Trophoblast cell (in vitro differentiated cells and primary cell): ENCODE data around the gene VRK3.
"Not testable (repeated sequence)": the region's sequence is repeated elsewhere in the genome, so short reads cannot be mapped to it uniquely, and the experiment has no call there.

Source experiments
- DNase-seq, 2 donors: peaks; one replicate each; pipeline ENCODE4 v3.0.0-alpha.2; 2016
- H2AFZ ChIP-seq: 2 replicates; pipeline ENCODE4 v1.6.1; 2013; ENCODE audit warnings: low read length, moderate library complexity, mild to moderate bottlenecking; ENCODE audit not compliant: insufficient read depth, poor library complexity
- H2AK5ac ChIP-seq: 2 replicates; pipeline ENCODE4 v1.6.1; 2013; ENCODE audit warnings: mild to moderate bottlenecking, low read length
- H2BK120ac ChIP-seq: 2 replicates; pipeline ENCODE4 v1.6.1; 2013; ENCODE audit warnings: low read length, mild to moderate bottlenecking, moderate library complexity; ENCODE audit not compliant: insufficient read depth, poor library complexity
- H2BK12ac ChIP-seq: 2 replicates; pipeline ENCODE4 v1.6.1; 2013; ENCODE audit warnings: mild to moderate bottlenecking, low read length, moderate library complexity
- H2BK5ac ChIP-seq: 2 replicates; pipeline ENCODE4 v1.6.1; 2013; ENCODE audit warnings: low read length, low read depth, moderate library complexity, mild to moderate bottlenecking; ENCODE audit not compliant: poor library complexity
- H3K14ac ChIP-seq: 2 replicates; pipeline ENCODE4 v1.6.1; 2013; ENCODE audit warnings: mild to moderate bottlenecking, low read length
- H3K18ac ChIP-seq: 2 replicates; pipeline ENCODE4 v1.6.1; 2013; ENCODE audit warnings: mild to moderate bottlenecking, low read length
- H3K23ac ChIP-seq: 2 replicates; pipeline ENCODE4 v1.6.1; 2013; ENCODE audit warnings: low read length
- H3K27ac ChIP-seq: 2 replicates; pipeline ENCODE4 v1.5.1; 2013; ENCODE audit warnings: low read depth, mild to moderate bottlenecking, inconsistent platforms, low read length, moderate library complexity
- H3K27me3 ChIP-seq: 2 replicates; pipeline ENCODE4 v1.6.1; 2013; ENCODE audit warnings: inconsistent platforms, mild to moderate bottlenecking, low read length, moderate library complexity; ENCODE audit not compliant: insufficient read depth
- H3K36me3 ChIP-seq, 2 experiments: 1 replicate in 1 of 2; 2 replicates in 1 of 2; pipeline ENCODE4 v1.6.1; 2013; ENCODE audit warnings: low read length in 2 of 2, mild to moderate bottlenecking in 2 of 2, moderate library complexity in 1 of 2; ENCODE audit not compliant: insufficient read depth in 2 of 2, control insufficient read depth in 1 of 2
- H3K4ac ChIP-seq: 2 replicates; pipeline ENCODE4 v1.6.1; 2013; ENCODE audit warnings: low read depth, mild to moderate bottlenecking, low read length, moderate library complexity
- H3K4me1 ChIP-seq, 2 experiments: 1 replicate in 1 of 2; 2 replicates in 1 of 2; pipeline ENCODE4 v1.6.1; 2013; ENCODE audit warnings: low read length in 2 of 2, mild to moderate bottlenecking in 2 of 2, moderate library complexity in 1 of 2; ENCODE audit not compliant: insufficient read depth in 2 of 2, control insufficient read depth in 1 of 2
- H3K4me2 ChIP-seq: 2 replicates; pipeline ENCODE4 v1.6.1; 2013; ENCODE audit warnings: inconsistent platforms, mild to moderate bottlenecking, low read length, moderate library complexity
- H3K4me3 ChIP-seq: 2 replicates; pipeline ENCODE4 v1.5.1; 2013; ENCODE audit warnings: mild to moderate bottlenecking, low read depth, low read length, inconsistent platforms
- H3K79me1 ChIP-seq: one replicate; pipeline ENCODE4 v1.6.1; 2013; ENCODE audit warnings: low read length
- H3K79me2 ChIP-seq: 2 replicates; pipeline ENCODE4 v1.6.1; 2013; ENCODE audit warnings: low read length, mild to moderate bottlenecking; ENCODE audit not compliant: control insufficient read depth, insufficient read depth, poor library complexity
- H3K9ac ChIP-seq: 2 replicates; pipeline ENCODE4 v1.6.1; 2013; ENCODE audit warnings: mild to moderate bottlenecking, low read length
- H3K9me3 ChIP-seq: 2 replicates; pipeline ENCODE4 v1.6.1; 2013; ENCODE audit warnings: low read depth, mild to moderate bottlenecking, control low read depth, inconsistent platforms, low read length; ENCODE audit not compliant: insufficient read depth
- H4K12ac ChIP-seq: 2 replicates; pipeline ENCODE4 v1.6.1; 2013; ENCODE audit warnings: low read depth, mild to moderate bottlenecking, low read length, moderate library complexity
- H4K8ac ChIP-seq: 2 replicates; pipeline ENCODE4 v1.6.1; 2013; ENCODE audit warnings: low read depth, mild to moderate bottlenecking, low read length, moderate library complexity
- H4K91ac ChIP-seq: one replicate; pipeline ENCODE4 v1.6.1; 2013; ENCODE audit warnings: low read depth, mild to moderate bottlenecking, low read length, moderate library complexity
- WGBS: extraction: QIAGEN DNeasy Blood & Tissue Kit; methylation state at CpG from one replicate; pipeline ENCODE4 v1.1.7; 2013; ENCODE audit warnings: missing lambda C conversion rate; ENCODE audit not compliant: insufficient read length, insufficient coverage; ENCODE audit errors: extremely low coverage; 5-methylcytosine and 5-hydroxymethylcytosine counted together

Gene VRK3

GRCh38 chr19:49949742-49950589 lies 75.2 kb downstream of the VRK3 start:
- H2AFZ ChIP-seq: no peak overlapping the region
- H3K23ac ChIP-seq: no peak overlapping the region
- H4K91ac ChIP-seq: no peak overlapping the region
- H3K14ac ChIP-seq: no peak overlapping the region
- H2AK5ac ChIP-seq: no peak overlapping the region
- no peak overlapping the region for H3K9ac ChIP-seq
- WGBS: no CpG with 5 or more reads among the region's 11 CpGs
- H3K18ac ChIP-seq: no peak overlapping the region
- no peak overlapping the region for H2BK12ac ChIP-seq
- H4K12ac ChIP-seq: no peak overlapping the region
- no peak overlapping the region for H2BK120ac ChIP-seq
- H3K4me1 ChIP-seq: no peaks in the 10 kb centered on the region
- H3K27me3 ChIP-seq: no peaks in the 10 kb centered on the region
- H3K79me2 ChIP-seq: no peaks in the 10 kb centered on the region
- H3K36me3 ChIP-seq: no peaks in the 10 kb centered on the region
- no peak overlapping the region for H3K4me2 ChIP-seq
- H3K27ac ChIP-seq: no peak overlapping the region
- no peaks in the 10 kb centered on the region for H3K9me3 ChIP-seq
- no peak overlapping the region for H4K8ac ChIP-seq
- H3K79me1 ChIP-seq: no peaks in the 10 kb centered on the region
- no peak overlapping the region for H2BK5ac ChIP-seq
- no peak for DNase-seq
- H3K4me3 ChIP-seq: no peak overlapping the region
- no peak overlapping the region for H3K4ac ChIP-seq

- Histone ChIP-seq H3K36me3 (no peaks in the 10 kb centered on the region), H3K23ac (no peak overlapping the region), H2AFZ (no peak overlapping the region), H3K4me1 (no peaks in the 10 kb centered on the region), H3K79me1 (no peaks in the 10 kb centered on the region), H2BK12ac (no peak overlapping the region), H4K8ac (no peak overlapping the region), H3K9ac (no peak overlapping the region), H3K27me3 (no peaks in the 10 kb centered on the region), H4K12ac (no peak overlapping the region), H4K91ac (no peak overlapping the region), H3K14ac (no peak overlapping the region), H2AK5ac (no peak overlapping the region), H3K4ac (no peak overlapping the region), H2BK5ac (no peak overlapping the region), H3K27ac (no peak overlapping the region), H3K4me3 (no peak overlapping the region), H3K4me2 (no peak overlapping the region), H3K9me3 (no peaks in the 10 kb centered on the region), H3K18ac (no peak overlapping the region), H2BK120ac (no peak overlapping the region), H3K79me2 (no peaks in the 10 kb centered on the region)
- no peak for DNase-seq
- no CpG with 5 or more reads among the region's 8 CpGs for WGBS
Observed at GRCh38 chr19:49946415-49946814, 78.8 kb downstream of the VRK3 start.

- not testable (repeated sequence) for H4K12ac ChIP-seq, H3K79me2 ChIP-seq, H3K4me1 ChIP-seq, H3K4me3 ChIP-seq, H3K27me3 ChIP-seq, H2BK12ac ChIP-seq, H4K8ac ChIP-seq, H3K79me1 ChIP-seq, H3K36me3 ChIP-seq, H3K9ac ChIP-seq, H2BK120ac ChIP-seq, H2AK5ac ChIP-seq, H2AFZ ChIP-seq, H3K18ac ChIP-seq, H4K91ac ChIP-seq, H3K27ac ChIP-seq, H3K14ac ChIP-seq, H3K23ac ChIP-seq, H3K4ac ChIP-seq, H3K9me3 ChIP-seq, H2BK5ac ChIP-seq, H3K4me2 ChIP-seq, DNase-seq
- WGBS: no CpG with 5 or more reads among the region's 5 CpGs
Observed at GRCh38 chr19:49944567-49944966, 80.6 kb downstream of the VRK3 start.

GRCh38 chr19:49940482-49940791 lies 84.7 kb downstream of the VRK3 start:
- H3K9me3 ChIP-seq: peaks cover 2% of the 10 kb centered on the region
- H3K79me1 ChIP-seq: no peaks in the 10 kb centered on the region
- no peak overlapping the region for H2BK120ac ChIP-seq
- H3K27ac ChIP-seq: no peak overlapping the region
- no peak overlapping the region for H3K23ac ChIP-seq
- WGBS: no CpG with 5 or more reads among the region's 5 CpGs
- H2BK12ac ChIP-seq: no peak overlapping the region
- no peak overlapping the region for H3K14ac ChIP-seq
- H3K27me3 ChIP-seq: no peaks in the 10 kb centered on the region
- no peak for DNase-seq
- H2AFZ ChIP-seq: no peak overlapping the region
- H3K9ac ChIP-seq: no peak overlapping the region
- no peak overlapping the region for H3K4me3 ChIP-seq
- peaks cover 0 to 3% of the 10 kb centered on the region in 2 experiments for H3K4me1 ChIP-seq
- no peaks in the 10 kb centered on the region for H3K79me2 ChIP-seq
- H4K8ac ChIP-seq: no peak overlapping the region
- no peak overlapping the region for H2BK5ac ChIP-seq
- H4K12ac ChIP-seq: no peak overlapping the region
- no peak overlapping the region for H3K4me2 ChIP-seq
- no peak overlapping the region for H3K18ac ChIP-seq
- H2AK5ac ChIP-seq: no peak overlapping the region
- H3K4ac ChIP-seq: no peak overlapping the region
- no peaks in the 10 kb centered on the region for H3K36me3 ChIP-seq
- no peak overlapping the region for H4K91ac ChIP-seq
